HepG2 (cell line): ENCODE measurements around the gene CSKMT. TPM values are rescaled to one million over a fixed set of nuclear protein-coding genes. Genes with fewer than 3 reads are reported as not detected.

Experiments
- ISL2 ChIP-seq: sonication (generic); formaldehyde crosslinking; IDR thresholded peaks from 2 replicates; pipeline ENCODE4 v1.5.0; 2020; ENCODE audit warnings: missing genetic modification reagents
- MAFG ChIP-seq: sonication (generic); formaldehyde crosslinking; IDR thresholded peaks from 2 replicates; pipeline ENCODE4 v1.5.1; 2020; ENCODE audit warnings: mild to moderate bottlenecking, missing genetic modification reagents
- SMYD3 ChIP-seq: sonication (generic); formaldehyde crosslinking; IDR thresholded peaks from 2 replicates; pipeline ENCODE4 v1.8.1; 2023; ENCODE audit warnings: mild to moderate bottlenecking, missing genetic modification reagents
- TERF1 ChIP-seq: sonication (generic); formaldehyde crosslinking; IDR thresholded peaks from 2 replicates; pipeline ENCODE4 v1.8.0; 2022; ENCODE audit warnings: mild to moderate bottlenecking, missing genetic modification reagents, moderate library complexity
- USF2 ChIP-seq, 2 experiments: sonication (generic) in 1 of 2; formaldehyde crosslinking in 1 of 2; IDR thresholded peaks; 2 replicates each; pipeline versions ENCODE4 v1.5.1 to v1.6.1; 2011 to 2020; ENCODE audit warnings: borderline replicate concordance in 1 of 2, low read depth in 1 of 2, low read length in 1 of 2, mild to moderate bottlenecking in 1 of 2, missing genetic modification reagents in 1 of 2, moderate library complexity in 1 of 2
- ZC3H13 ChIP-seq: sonication (generic); formaldehyde crosslinking; IDR thresholded peaks from 2 replicates; pipeline ENCODE4 v1.8.1; 2023; ENCODE audit warnings: mild to moderate bottlenecking, missing genetic modification reagents, moderate library complexity
- ZMYM3 ChIP-seq: sonication (generic); formaldehyde crosslinking; IDR thresholded peaks from 2 replicates; pipeline ENCODE4 v1.5.1; 2020; ENCODE audit warnings: mild to moderate bottlenecking, missing genetic modification reagents
- ZNF143 ChIP-seq: sonication (generic); formaldehyde crosslinking; IDR thresholded peaks from 2 replicates; pipeline ENCODE4 v1.4.0; 2020; ENCODE audit warnings: missing genetic modification reagents
- ZNF3 ChIP-seq: IDR thresholded peaks from 2 replicates; pipeline ENCODE4 v1.7.0; 2017; ENCODE audit warnings: inconsistent platforms
- ZNF644 ChIP-seq: IDR thresholded peaks from 2 replicates; pipeline ENCODE4 v1.6.1; 2016; ENCODE audit warnings: low read depth
- ZNF879 ChIP-seq: sonication (generic); formaldehyde crosslinking; IDR thresholded peaks from 2 replicates; pipeline ENCODE4 v1.8.1; 2023; ENCODE audit warnings: missing genetic modification reagents
- polyA plus RNA-seq, 8 experiments: library from polyadenylated mRNA; depleted of rRNA in 3 of 8; stranded (reverse) in 7 of 8; unstranded in 1 of 8; fragments of >200 nt; fragmentation: Illumina TruSeq in 4 of 8; extraction: Trizol in 4 of 8; gene quantifications; 2 replicates each; pipeline versions ENCODE4 v1.2.1 to v1.2.3, GENCODE V29; 2011 to 2016; ENCODE audit warnings: low read depth in 4 of 8, missing spikeins in 1 of 8, mixed read lengths in 1 of 8; ENCODE audit not compliant: insufficient read depth in 1 of 8
- total RNA-seq, 5 experiments: library from RNA; depleted of rRNA; stranded (reverse); fragments of >200 nt; fragmentation: Illumina TruSeq; extraction: Trizol; gene quantifications; 2 replicates each; pipeline ENCODE4 v1.2.3, GENCODE V29; 2016; ENCODE audit warnings: low read depth in 1 of 5
- TF ChIP-seq, protein P1 (sequence below): sonication (generic); formaldehyde crosslinking; IDR thresholded peaks from 2 replicates; pipeline ENCODE4 v1.4.0; 2020; ENCODE audit warnings: mild to moderate bottlenecking, missing genetic modification reagents
- TF ChIP-seq, protein P2 (sequence below): sonication (generic); formaldehyde crosslinking; IDR thresholded peaks from 2 replicates; pipeline ENCODE4 v1.5.1; 2020; ENCODE audit warnings: missing genetic modification reagents, mild to moderate bottlenecking, borderline replicate concordance

The CSKMT gene
- total and polyA plus RNA-seq, 2 of the 13 experiments (the other 11 are each of a cell fraction or from before 2014, with no cell fraction given), result 7.6 to 31.8 TPM

DNA sequence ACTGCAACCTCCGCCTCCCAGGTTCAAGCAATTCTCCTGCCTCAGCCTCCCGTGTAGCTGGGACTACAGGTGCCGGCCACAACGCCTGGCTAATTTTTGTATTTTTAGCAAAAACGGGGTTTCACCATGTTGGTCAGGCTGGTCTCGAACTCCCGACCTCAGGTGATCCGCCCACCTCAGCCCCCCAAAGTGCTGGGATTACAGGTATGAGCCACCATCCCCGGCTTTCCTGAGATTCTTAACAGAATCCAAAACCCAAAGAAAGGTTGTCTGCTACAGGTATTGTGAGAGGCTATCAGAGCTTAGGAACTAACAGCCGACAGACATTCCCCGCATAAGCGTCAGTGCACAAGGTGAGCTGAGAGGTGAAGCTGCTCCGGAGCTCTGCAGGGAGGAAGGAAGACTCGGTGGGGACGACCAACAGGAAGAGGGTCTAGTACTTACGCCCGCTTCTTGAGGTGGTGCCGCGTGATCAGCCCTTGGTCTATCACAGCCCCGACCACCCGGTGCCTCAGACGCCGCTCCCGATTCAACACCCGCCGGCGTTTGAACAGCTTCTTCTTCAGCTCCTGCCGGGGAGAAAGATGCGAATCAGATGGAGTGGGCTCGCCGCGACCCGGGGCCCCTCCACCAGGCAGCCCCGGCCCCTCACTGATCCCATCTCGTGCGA lies 572 bp upstream of the CSKMT start (continued):
- TF ChIP-seq, protein P1, sequence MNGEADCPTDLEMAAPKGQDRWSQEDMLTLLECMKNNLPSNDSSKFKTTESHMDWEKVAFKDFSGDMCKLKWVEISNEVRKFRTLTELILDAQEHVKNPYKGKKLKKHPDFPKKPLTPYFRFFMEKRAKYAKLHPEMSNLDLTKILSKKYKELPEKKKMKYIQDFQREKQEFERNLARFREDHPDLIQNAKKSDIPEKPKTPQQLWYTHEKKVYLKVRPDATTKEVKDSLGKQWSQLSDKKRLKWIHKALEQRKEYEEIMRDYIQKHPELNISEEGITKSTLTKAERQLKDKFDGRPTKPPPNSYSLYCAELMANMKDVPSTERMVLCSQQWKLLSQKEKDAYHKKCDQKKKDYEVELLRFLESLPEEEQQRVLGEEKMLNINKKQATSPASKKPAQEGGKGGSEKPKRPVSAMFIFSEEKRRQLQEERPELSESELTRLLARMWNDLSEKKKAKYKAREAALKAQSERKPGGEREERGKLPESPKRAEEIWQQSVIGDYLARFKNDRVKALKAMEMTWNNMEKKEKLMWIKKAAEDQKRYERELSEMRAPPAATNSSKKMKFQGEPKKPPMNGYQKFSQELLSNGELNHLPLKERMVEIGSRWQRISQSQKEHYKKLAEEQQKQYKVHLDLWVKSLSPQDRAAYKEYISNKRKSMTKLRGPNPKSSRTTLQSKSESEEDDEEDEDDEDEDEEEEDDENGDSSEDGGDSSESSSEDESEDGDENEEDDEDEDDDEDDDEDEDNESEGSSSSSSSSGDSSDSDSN (CRISPR knock-in tag), result no peak
- TF ChIP-seq ZNF644, result no peak
- TF ChIP-seq ZNF143 (CRISPR knock-in tag), result peak; percentile 52; the same call in 1 of the 2 replicates
- TF ChIP-seq, protein P2, sequence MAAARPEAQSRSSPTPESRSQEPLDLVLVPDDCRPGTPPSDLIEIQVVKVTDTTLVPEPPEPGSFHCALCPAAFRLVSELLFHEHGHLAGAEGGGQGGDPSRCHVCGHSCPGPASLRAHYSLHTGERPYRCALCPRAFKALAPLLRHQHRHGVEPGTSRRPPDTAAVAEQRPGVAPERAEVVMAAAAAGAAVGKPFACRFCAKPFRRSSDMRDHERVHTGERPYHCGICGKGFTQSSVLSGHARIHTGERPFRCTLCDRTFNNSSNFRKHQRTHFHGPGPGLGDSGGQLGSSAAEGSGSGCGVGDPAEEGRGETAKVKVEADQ (CRISPR knock-in tag), result no peak
- TF ChIP-seq ZNF3 (CRISPR knock-in tag), result no peak
- TF ChIP-seq ZNF879 (CRISPR knock-in tag), result no peak
- no peak for TF ChIP-seq ISL2
- TF ChIP-seq USF2 (IDR thresholded peaks at IDR 0.05; ENCODE audit: low read depth, low read length), result no peak
- TF ChIP-seq USF2 (CRISPR knock-in tag; IDR thresholded peaks at IDR 0.05; ENCODE audit: borderline replicate concordance), result no peak
- TF ChIP-seq ZC3H13 (CRISPR knock-in tag), result no peak
- TF ChIP-seq ZMYM3, result peak; percentile 73
- TF ChIP-seq TERF1, result no peak
- no peak for TF ChIP-seq SMYD3 (CRISPR knock-in tag)
- no peak for TF ChIP-seq MAFG (CRISPR knock-in tag)
